ENCODE results near the gene MYO9B.

Gene MYO9B

GRCh38 chr19:17075035-17075863 is at the start of gene MYO9B, which contains the start of gene HAUS8:
Gene MYO9B, plus strand, starts transcription at chr19:17075777. Its CDS starts 25,941 bp downstream, at chr19:17101718.
Gene HAUS8, minus strand, starts transcription at chr19:17075452. Its CDS starts 30 bp downstream, at chr19:17075422.
- H3K4me3 ChIP-seq (ENCODE audit: low read depth, low read length): peak within 1 kb of the TSS; percentile 92
- TF ChIP-seq, protein P1, sequence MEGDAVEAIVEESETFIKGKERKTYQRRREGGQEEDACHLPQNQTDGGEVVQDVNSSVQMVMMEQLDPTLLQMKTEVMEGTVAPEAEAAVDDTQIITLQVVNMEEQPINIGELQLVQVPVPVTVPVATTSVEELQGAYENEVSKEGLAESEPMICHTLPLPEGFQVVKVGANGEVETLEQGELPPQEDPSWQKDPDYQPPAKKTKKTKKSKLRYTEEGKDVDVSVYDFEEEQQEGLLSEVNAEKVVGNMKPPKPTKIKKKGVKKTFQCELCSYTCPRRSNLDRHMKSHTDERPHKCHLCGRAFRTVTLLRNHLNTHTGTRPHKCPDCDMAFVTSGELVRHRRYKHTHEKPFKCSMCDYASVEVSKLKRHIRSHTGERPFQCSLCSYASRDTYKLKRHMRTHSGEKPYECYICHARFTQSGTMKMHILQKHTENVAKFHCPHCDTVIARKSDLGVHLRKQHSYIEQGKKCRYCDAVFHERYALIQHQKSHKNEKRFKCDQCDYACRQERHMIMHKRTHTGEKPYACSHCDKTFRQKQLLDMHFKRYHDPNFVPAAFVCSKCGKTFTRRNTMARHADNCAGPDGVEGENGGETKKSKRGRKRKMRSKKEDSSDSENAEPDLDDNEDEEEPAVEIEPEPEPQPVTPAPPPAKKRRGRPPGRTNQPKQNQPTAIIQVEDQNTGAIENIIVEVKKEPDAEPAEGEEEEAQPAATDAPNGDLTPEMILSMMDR (IDR thresholded peaks at IDR 0.05; ENCODE audit: insufficient read depth, low read depth, low read length, missing control alignments): no peak
- DNase-seq (ENCODE audit: low read depth): peak; percentile 100

DNA sequence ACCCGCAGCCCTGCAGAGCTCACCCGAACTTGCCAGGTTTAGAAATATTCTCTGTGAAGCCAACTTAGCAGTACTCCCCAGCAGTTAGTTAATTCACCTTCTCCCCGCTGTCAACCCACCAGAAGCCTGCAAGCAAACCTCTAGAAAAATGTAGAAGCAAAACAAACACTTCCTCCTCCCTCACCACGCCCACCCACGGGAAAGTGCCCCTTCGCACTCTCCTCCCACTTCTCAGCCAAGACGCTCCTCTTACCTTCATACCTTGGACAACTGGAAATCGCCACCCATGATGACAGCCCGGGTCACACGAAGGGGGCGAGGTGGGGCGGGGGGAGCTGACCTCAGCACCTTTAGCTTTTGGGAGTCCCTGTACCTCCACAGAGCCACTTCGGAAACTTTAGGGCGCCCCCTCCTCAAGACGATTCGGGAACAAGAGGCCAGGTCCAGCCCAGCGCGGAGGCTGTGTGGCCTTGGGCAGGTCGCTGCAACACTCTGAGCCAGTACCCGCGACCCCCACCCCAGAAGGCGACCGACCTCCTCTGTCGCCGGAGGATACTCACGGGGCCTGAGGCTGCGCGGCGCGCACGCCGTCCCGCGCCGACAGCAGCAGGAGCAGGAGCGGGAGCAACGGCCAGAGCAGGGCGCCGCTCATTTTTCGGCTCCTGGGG is 49.5 kb upstream of the MYO9B start:
- no peak overlapping the region for H3K4me3 ChIP-seq (ENCODE audit: low read depth, low read length)
- DNase-seq (ENCODE audit: low read depth): no peak
- TF ChIP-seq, protein P1 (IDR thresholded peaks at IDR 0.05; ENCODE audit: insufficient read depth, low read depth, low read length, missing control alignments): no peak

DNA sequence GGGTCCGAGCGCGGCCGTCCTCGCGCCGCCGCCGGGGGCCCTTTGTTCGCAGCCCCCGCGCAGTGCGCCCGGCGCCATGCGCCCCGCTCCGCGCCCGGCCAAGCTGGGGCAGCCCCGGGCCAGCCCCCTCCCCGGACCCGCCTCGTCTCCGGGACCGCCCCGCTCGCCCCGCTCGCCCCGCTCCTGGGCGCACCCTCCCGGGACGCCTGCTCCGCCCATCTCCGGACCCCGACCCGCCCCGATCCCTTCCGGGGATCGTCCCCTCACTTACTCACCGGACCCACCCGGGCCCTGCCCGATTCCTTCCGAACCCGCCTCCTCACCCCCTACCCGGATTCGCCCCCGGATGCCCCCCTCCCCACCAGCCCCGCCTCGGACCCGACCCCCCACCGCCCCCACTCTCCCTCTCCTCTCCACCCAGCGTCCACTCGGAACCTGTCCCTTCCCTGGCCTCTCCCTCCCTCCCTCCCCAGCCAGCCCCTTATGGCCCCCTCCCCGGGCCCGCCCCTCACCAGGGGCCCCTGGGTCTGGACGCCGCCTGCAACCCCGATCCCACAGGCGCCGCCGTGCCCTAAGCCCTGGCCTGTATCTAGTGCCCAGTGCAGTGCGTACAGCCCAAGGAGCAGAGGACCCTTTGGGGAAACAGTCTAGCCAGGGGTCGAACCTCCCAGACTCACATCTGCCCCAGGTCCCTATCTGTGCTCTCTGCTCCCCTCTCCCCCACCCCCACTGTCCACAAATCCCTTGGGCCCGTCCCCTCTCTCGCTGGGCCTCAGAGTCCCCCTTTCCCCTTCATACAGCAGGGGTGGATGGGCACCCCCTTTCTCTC is 48.7 kb upstream of the MYO9B start, which contains the start of gene CPAMD8:
Gene CPAMD8 (minus strand): TSS at position 105 of the 829 bp plus-strand sequence. CDS start 168 bp downstream, outside the sequence.
- H3K4me3 ChIP-seq (ENCODE audit: low read depth, low read length): no peak within 1 kb of the TSS
- no peak for DNase-seq (ENCODE audit: low read depth)
- TF ChIP-seq, protein P1 (IDR thresholded peaks at IDR 0.05; ENCODE audit: insufficient read depth, low read depth, low read length, missing control alignments): no peak

DNA sequence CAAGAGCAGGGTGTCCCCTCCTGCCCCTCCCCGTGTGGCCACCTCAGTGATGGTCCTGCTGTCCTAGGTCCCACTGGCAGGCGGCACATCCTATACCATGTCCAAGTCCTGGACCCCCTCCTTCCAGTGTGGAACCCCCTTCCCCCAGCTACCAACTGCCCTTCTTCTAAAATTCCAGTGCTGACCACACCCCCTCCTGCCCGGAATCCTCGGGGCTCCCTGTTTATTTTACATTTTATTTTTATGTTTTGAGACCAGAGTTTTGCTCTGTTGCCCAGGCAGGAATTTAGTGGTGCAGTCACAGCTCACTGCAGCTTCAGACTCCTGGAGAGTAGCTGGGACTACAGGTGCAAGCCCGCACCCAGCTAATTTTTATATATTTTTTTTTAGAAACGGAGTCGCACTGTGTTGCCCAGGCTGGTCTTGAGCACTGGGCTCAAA is 48.0 kb upstream of the MYO9B start:
- H3K4me3 ChIP-seq (ENCODE audit: low read depth, low read length): no peak overlapping the region
- no peak for DNase-seq (ENCODE audit: low read depth)
- TF ChIP-seq, protein P1 (IDR thresholded peaks at IDR 0.05; ENCODE audit: insufficient read depth, low read depth, low read length, missing control alignments): no peak

- no peak overlapping the region for H3K4me3 ChIP-seq (ENCODE audit: low read depth, low read length)
- TF ChIP-seq, protein P1 (IDR thresholded peaks at IDR 0.05; ENCODE audit: insufficient read depth, low read depth, low read length, missing control alignments): no peak
- DNase-seq (ENCODE audit: low read depth): no peak
Observed at GRCh38 chr19:17031741-17032140, 43.8 kb upstream of the MYO9B start.

GRCh38 chr19:17035842-17036424 is 39.6 kb upstream of the MYO9B start:
- DNase-seq (ENCODE audit: low read depth): no peak
- H3K4me3 ChIP-seq (ENCODE audit: low read depth, low read length): no peak overlapping the region
- TF ChIP-seq, protein P1 (IDR thresholded peaks at IDR 0.05; ENCODE audit: insufficient read depth, low read depth, low read length, missing control alignments): no peak

Data from GM12865 (cell line).